ENCODE measurements around the gene HORMAD2. TPM values are rescaled to one million over a fixed set of nuclear protein-coding genes. Genes with fewer than 3 reads are reported as not detected.

Gene HORMAD2
- total RNA-seq, 1 donor from 2014 or later: not detected

- H3K27me3 ChIP-seq (ENCODE audit: low read depth): peaks cover 71% of the 10 kb centered on the region
- H3K27ac ChIP-seq (replicated peaks): no peak overlapping the region
- intact Hi-C loops (cut with micrococcal nuclease): no loop called here
- H3K4me1 ChIP-seq: peaks cover 6% of the 10 kb centered on the region
- no peak for DNase-seq
- H3K4me3 ChIP-seq: no peak overlapping the region
- TF ChIP-seq CTCF (IDR thresholded peaks at IDR 0.05; ENCODE audit: borderline replicate concordance): no peak
- no peaks in the 10 kb centered on the region for H3K9me3 ChIP-seq (replicated peaks)
- H3K36me3 ChIP-seq: no peaks in the 10 kb centered on the region
Observed at GRCh38 chr22:30188911-30189310, 108.6 kb downstream of the HORMAD2 start.

GRCh38 chr22:30190574-30190973, 110.3 kb downstream of the HORMAD2 start:
- TF ChIP-seq CTCF (IDR thresholded peaks at IDR 0.05; ENCODE audit: borderline replicate concordance): no peak
- H3K4me3 ChIP-seq: no peak overlapping the region
- no peaks in the 10 kb centered on the region for H3K36me3 ChIP-seq
- peaks cover 11% of the 10 kb centered on the region for H3K4me1 ChIP-seq
- H3K27ac ChIP-seq (replicated peaks): no peak overlapping the region
- H3K9me3 ChIP-seq (replicated peaks): no peaks in the 10 kb centered on the region
- peaks cover 85% of the 10 kb centered on the region for H3K27me3 ChIP-seq (ENCODE audit: low read depth)
- no peak for DNase-seq
- intact Hi-C loops (cut with micrococcal nuclease): no loop called here

GRCh38 chr22:30191040-30191701, 110.9 kb downstream of the HORMAD2 start:
- no peak for TF ChIP-seq CTCF (IDR thresholded peaks at IDR 0.05; ENCODE audit: borderline replicate concordance)
- intact Hi-C loops (cut with micrococcal nuclease): no loop called here
- no peaks in the 10 kb centered on the region for H3K36me3 ChIP-seq
- H3K27ac ChIP-seq (replicated peaks): no peak overlapping the region
- peaks cover 85% of the 10 kb centered on the region for H3K27me3 ChIP-seq (ENCODE audit: low read depth)
- peaks cover 17% of the 10 kb centered on the region for H3K4me1 ChIP-seq
- no peak overlapping the region for H3K4me3 ChIP-seq
- no peak for DNase-seq
- no peaks in the 10 kb centered on the region for H3K9me3 ChIP-seq (replicated peaks)

- TF ChIP-seq CTCF (IDR thresholded peaks at IDR 0.05; ENCODE audit: borderline replicate concordance): no peak
- Histone ChIP-seq H3K36me3 (no peaks in the 10 kb centered on the region), H3K27ac (replicated peaks) (no peak overlapping the region), H3K9me3 (replicated peaks) (no peaks in the 10 kb centered on the region), H3K4me1 (peaks cover 30% of the 10 kb centered on the region), H3K27me3 (ENCODE audit: low read depth) (peaks cover 75% of the 10 kb centered on the region), H3K4me3 (no peak overlapping the region)
- intact Hi-C loops (cut with micrococcal nuclease): no loop called here
- no peak for DNase-seq
Observed at GRCh38 chr22:30192427-30192826, 112.2 kb downstream of the HORMAD2 start.

- no peak for TF ChIP-seq CTCF (IDR thresholded peaks at IDR 0.05; ENCODE audit: borderline replicate concordance)
- Histone ChIP-seq H3K27ac (replicated peaks) (no peak overlapping the region), H3K9me3 (replicated peaks) (no peaks in the 10 kb centered on the region), H3K4me1 (peaks cover 24% of the 10 kb centered on the region), H3K27me3 (ENCODE audit: low read depth) (peaks cover 74% of the 10 kb centered on the region), H3K36me3 (no peaks in the 10 kb centered on the region), H3K4me3 (no peak overlapping the region)
- no peak for DNase-seq
- intact Hi-C loops (cut with micrococcal nuclease): no loop called here
Observed at GRCh38 chr22:30193031-30193775, 112.9 kb downstream of the HORMAD2 start.

Measured in left ventricle myocardium inferior (tissue), 1 donor.